Colonic mucosa (tissue), 4 donors: ENCODE results near the gene EXOC3L2. TPM values are rescaled to one million over a fixed set of nuclear protein-coding genes. Genes with fewer than 3 reads are reported as not detected.

ENCODE experiments used
- DNase-seq: peaks from one replicate; pipeline ENCODE4 v3.0.0-alpha.2; 2020
- H3K27ac ChIP-seq: fragments of 200-600 bp; one replicate; pipeline ENCODE4 v1.8.0; 2021
- H3K27me3 ChIP-seq: fragments of 200-600 bp; one replicate; pipeline ENCODE4 v1.8.0; 2021
- H3K36me3 ChIP-seq: fragments of 200-600 bp; one replicate; pipeline ENCODE4 v1.8.0; 2021
- H3K4me1 ChIP-seq: fragments of 200-600 bp; one replicate; pipeline ENCODE4 v1.8.0; 2021; ENCODE audit warnings: mild to moderate bottlenecking
- H3K4me3 ChIP-seq: fragments of 200-600 bp; one replicate; pipeline ENCODE4 v1.8.0; 2021
- H3K9ac ChIP-seq, 2 donors: one replicate each; pipeline ENCODE4 v1.7.0; 2013; ENCODE audit warnings: control low read depth in 2 of 2, low read depth in 2 of 2, low read length in 2 of 2
- H3K9me3 ChIP-seq: fragments of 200-600 bp; one replicate; pipeline ENCODE4 v1.8.0; 2021
- CTCF ChIP-seq: fragments of 200-600 bp; IDR thresholded peaks from one replicate; pipeline ENCODE4 v1.8.0; 2022; ENCODE audit warnings: antibody characterized with exemption, mild to moderate bottlenecking
- intact Hi-C: fragments of 100-400 bp; cut with DNase I; formaldehyde crosslinking; loops from one replicate; pipeline ENCODE4 v1.14.1; 2022
- total RNA-seq, 2 donors: library from RNA; stranded (reverse); fragmentation: NEBNext Ultra II Directional in 1 of 2; extraction: Animal tissue kit (Norgen Biotek cat#: 25700) in 1 of 2; gene quantifications; one replicate each; pipeline ENCODE4 v1.2.1, GENCODE V29; 2021
- donor health status: healthy.
- donor health status: DM: no; HTN: no; CAD: no.
- donor health status: DM: no; HTN: no; CAD: no.

The EXOC3L2 gene
- total RNA-seq, 2 donors from 2014 or later, result 1.4 to 1.6 TPM

GRCh38 chr19:45186509-45187334 lies 58.5 kb downstream of the EXOC3L2 start:
- Histone ChIP-seq H3K9ac (no peak overlapping the region), H3K4me1 (no peaks in the 10 kb centered on the region), H3K4me3 (no peak overlapping the region), H3K36me3 (no peaks in the 10 kb centered on the region), H3K27ac (no peak overlapping the region), H3K9me3 (no peaks in the 10 kb centered on the region), H3K27me3 (no peaks in the 10 kb centered on the region)
- DNase-seq, result no peak
- intact Hi-C loops, result no loop called here
- no peak for TF ChIP-seq CTCF

- no peaks in the 10 kb centered on the region for H3K27me3 ChIP-seq
- no peaks in the 10 kb centered on the region for H3K4me1 ChIP-seq
- no peak overlapping the region for H3K9ac ChIP-seq
- TF ChIP-seq CTCF, result no peak
- intact Hi-C loops, result no loop called here
- no peak overlapping the region for H3K27ac ChIP-seq
- no peak overlapping the region for H3K4me3 ChIP-seq
- H3K9me3 ChIP-seq, result no peaks in the 10 kb centered on the region
- no peaks in the 10 kb centered on the region for H3K36me3 ChIP-seq
- no peak for DNase-seq
Measured at GRCh38 chr19:45184115-45184514, 61.1 kb downstream of the EXOC3L2 start.

GRCh38 chr19:45182758-45183157 lies 62.4 kb downstream of the EXOC3L2 start:
- H3K36me3 ChIP-seq, result no peaks in the 10 kb centered on the region
- H3K27me3 ChIP-seq, result no peaks in the 10 kb centered on the region
- H3K27ac ChIP-seq, result no peak overlapping the region
- no peak for TF ChIP-seq CTCF
- intact Hi-C loops, result no loop called here
- peak; percentile 36 for DNase-seq
- no peaks in the 10 kb centered on the region for H3K4me1 ChIP-seq
- H3K9me3 ChIP-seq, result no peaks in the 10 kb centered on the region
- H3K9ac ChIP-seq, result no peak overlapping the region
- no peak overlapping the region for H3K4me3 ChIP-seq

GRCh38 chr19:45180936-45181335 lies 64.3 kb downstream of the EXOC3L2 start:
- no peaks in the 10 kb centered on the region for H3K4me1 ChIP-seq
- no peak for DNase-seq
- H3K4me3 ChIP-seq, result no peak overlapping the region
- intact Hi-C loops, result no loop called here
- H3K36me3 ChIP-seq, result no peaks in the 10 kb centered on the region
- H3K9ac ChIP-seq, result peak overlapping the region; percentile 26 to 31
- no peaks in the 10 kb centered on the region for H3K27me3 ChIP-seq
- no peaks in the 10 kb centered on the region for H3K9me3 ChIP-seq
- H3K27ac ChIP-seq, result no peak overlapping the region
- TF ChIP-seq CTCF, result no peak

- H3K36me3 ChIP-seq, result no peaks in the 10 kb centered on the region
- intact Hi-C loops, result no loop called here
- H3K9me3 ChIP-seq, result no peaks in the 10 kb centered on the region
- H3K27ac ChIP-seq, result peak overlapping the region; percentile 94
- peak overlapping the region in 1 of 2 donors; percentile 81 for H3K9ac ChIP-seq
- peak overlapping the region; percentile 92 for H3K4me3 ChIP-seq
- TF ChIP-seq CTCF, result no peak
- no peak for DNase-seq
- no peaks in the 10 kb centered on the region for H3K27me3 ChIP-seq
- H3K4me1 ChIP-seq, result no peaks in the 10 kb centered on the region
Measured at GRCh38 chr19:45179892-45180370, 65.3 kb downstream of the EXOC3L2 start.
